ENCODE measurements around the gene CDCA5. TPM values are rescaled to one million over a fixed set of nuclear protein-coding genes. Genes with fewer than 3 reads are reported as not detected.
A peak's percentile ranks its signal among the peaks of the same experiment; 100 is the strongest.

The CDCA5 gene
- total RNA-seq, 1 donor from 2014 or later = 2.6 TPM

- intact Hi-C loops (cut with micrococcal nuclease) = loop anchor here (5.0 kb wide), 3 partner anchors 201 to 441 kb away; partner anchors contain the start of genes DPF2, FAM89B, SF1 and ZNRD2
- Mint-ChIP-seq H3K9me3 (no peaks in the 10 kb centered on the region), H3K4me1 (peaks cover 61% of the 10 kb centered on the region), H3K4me3 (peak overlapping the region; percentile 99), H3K27ac (peak overlapping the region; percentile 99), H3K36me3 (ENCODE audit: low read depth) (peaks cover 84% of the 10 kb centered on the region), H3K27me3 (no peaks in the 10 kb centered on the region)
- POLR2A ChIA-PET = interaction anchor here (1.0 to 13.5 kb wide), 12 partner anchors 14 to 439 kb away, joined by 3 to 546 read pairs (median 6); partner anchors contain the start of genes CAPN1, FAU, MAP4K2 and MRPL49
- no peak for ATAC-seq (ENCODE audit: low read depth)
- CTCF ChIA-PET = interaction anchor here (1.0 to 8.6 kb wide), 7 partner anchors 10 to 131 kb away, joined by 3 to 54 read pairs (median 13); partner anchors contain the start of genes CAPN1, FAU, MRPL49 and POLA2
- DNase-seq = no peak
- TF ChIP-seq CTCF (IDR thresholded peaks at IDR 0.05) = no peak
Observed at GRCh38 chr11:65131417-65131776, 47.6 kb upstream of the CDCA5 start.

GRCh38 chr11:65130631-65131416 is 47.0 kb upstream of the CDCA5 start:
- no peaks in the 10 kb centered on the region for H3K9me3 Mint-ChIP-seq
- DNase-seq (no peak), ATAC-seq (ENCODE audit: low read depth) (no peak)
- peak overlapping the region; percentile 74 for H3K4me3 Mint-ChIP-seq
- TF ChIP-seq CTCF (IDR thresholded peaks at IDR 0.05) = no peak
- no peaks in the 10 kb centered on the region for H3K27me3 Mint-ChIP-seq
- H3K4me1 Mint-ChIP-seq = peaks cover 56% of the 10 kb centered on the region
- H3K36me3 Mint-ChIP-seq (ENCODE audit: low read depth) = peaks cover 88% of the 10 kb centered on the region
- peak overlapping the region; percentile 99 for H3K27ac Mint-ChIP-seq
- ChIA-PET POLR2A (interaction anchor here (1.0 to 13.5 kb wide), 14 partner anchors 13 to 1327 kb away, joined by 3 to 546 read pairs (median 6); partner anchors contain the start of genes CAPN1, FAU, MAP4K2 and MRPL49), CTCF (interaction anchor here (1.0 to 8.6 kb wide), 7 partner anchors 10 to 95 kb away, joined by 3 to 54 read pairs (median 13); partner anchors contain the start of genes CAPN1, FAU, MRPL49 and TM7SF2)
- intact Hi-C loops (cut with micrococcal nuclease) = loop anchor here (5.0 kb wide), 3 partner anchors 201 to 441 kb away; partner anchors contain the start of genes DPF2, FAM89B, SF1 and ZNRD2

GRCh38 chr11:65129649-65130441 is 46.0 kb upstream of the CDCA5 start:
- peak; percentile 48 for DNase-seq
- H3K4me1 Mint-ChIP-seq = peaks cover 48% of the 10 kb centered on the region
- intact Hi-C loops (cut with micrococcal nuclease) = loop anchor here (5.0 kb wide), 3 partner anchors 202 to 442 kb away; partner anchors contain the start of genes DPF2, FAM89B, SF1 and ZNRD2
- ATAC-seq (ENCODE audit: low read depth) = peak; percentile 13
- POLR2A ChIA-PET = interaction anchor here (1.0 to 13.5 kb wide), 7 partner anchors 13 to 1328 kb away, joined by 3 to 546 read pairs (median 6); partner anchors contain the start of genes CAPN1, FAU, MRPL49 and TM7SF2
- TF ChIP-seq CTCF (IDR thresholded peaks at IDR 0.05) = no peak
- CTCF ChIA-PET = interaction anchor here (0.8 to 8.6 kb wide), 7 partner anchors 9 to 96 kb away, joined by 3 to 54 read pairs (median 13); partner anchors contain the start of genes CAPN1, FAU, MRPL49 and TM7SF2
- H3K36me3 Mint-ChIP-seq (ENCODE audit: low read depth) = peaks cover 95% of the 10 kb centered on the region
- H3K27ac Mint-ChIP-seq = peak overlapping the region; percentile 99
- peak overlapping the region; percentile 73 for H3K4me3 Mint-ChIP-seq
- H3K27me3 Mint-ChIP-seq = no peaks in the 10 kb centered on the region
- no peaks in the 10 kb centered on the region for H3K9me3 Mint-ChIP-seq

- POLR2A ChIA-PET = interaction anchor here (0.7 to 13.5 kb wide), 3 partner anchors 11 to 1231 kb away, joined by 3 to 546 read pairs (median 163); partner anchors contain the start of genes CAPN1, FAU, MRPL49 and TM7SF2
- peak overlapping the region; percentile 12 for H3K27ac Mint-ChIP-seq
- TF ChIP-seq CTCF (IDR thresholded peaks at IDR 0.05) = no peak
- ATAC-seq (ENCODE audit: low read depth) = no peak
- intact Hi-C loops (cut with micrococcal nuclease) = no loop called here
- H3K9me3 Mint-ChIP-seq = no peaks in the 10 kb centered on the region
- peaks cover 92% of the 10 kb centered on the region for H3K36me3 Mint-ChIP-seq (ENCODE audit: low read depth)
- peaks cover 54% of the 10 kb centered on the region for H3K4me1 Mint-ChIP-seq
- CTCF ChIA-PET = interaction anchor here (1.8 to 8.6 kb wide), 3 partner anchors 11 to 97 kb away, joined by 5 to 54 read pairs (median 28); partner anchors contain the start of genes CAPN1 and ZNHIT2
- DNase-seq = no peak
- no peak overlapping the region for H3K4me3 Mint-ChIP-seq
- H3K27me3 Mint-ChIP-seq = no peaks in the 10 kb centered on the region
Observed at GRCh38 chr11:65128182-65129145, 44.6 kb upstream of the CDCA5 start.
